Measurements from ENCODE around the gene PIGU. TPM values are rescaled to one million over a fixed set of nuclear protein-coding genes. Genes with fewer than 3 reads are reported as not detected.

The PIGU gene
- total and polyA plus RNA-seq, 11 donors, result 10.8 to 24.8 (median 16.1) TPM

GRCh38 chr20:34701405-34702085 is 24.7 kb upstream of the PIGU start:
- no peak overlapping the region for H3K4me3 ChIP-seq
- no peaks in the 10 kb centered on the region for H3K36me3 ChIP-seq
- intact Hi-C loops (cut with DNase I), result loop anchor here in 6 of 10 donors (10.0 kb wide), 6 partner anchors 117 to 397 kb away; partner anchors contain the start of genes AHCY (in 1 of the 6) and MAP1LC3A (in 1 of the 6)
- peaks cover 0 to 5% (median 0%) of the 10 kb centered on the region in 9 donors for H3K27me3 ChIP-seq
- no peak for DNase-seq
- H3K9me3 ChIP-seq, result no peaks in the 10 kb centered on the region
- H3K4me1 ChIP-seq, result peaks cover 0 to 26% (median 19%) of the 10 kb centered on the region in 12 donors
- no peak for ATAC-seq
- TF ChIP-seq POLR2A (IDR thresholded peaks at IDR 0.05) (no peak), CTCF (IDR thresholded peaks at IDR 0.05) (no peak)
- H3K27ac ChIP-seq, result no peak overlapping the region
- 77 to 84% (median 81%) methylated on average over 6 of the region's 6 CpGs for WGBS, 4 donors

- TF ChIP-seq POLR2A (IDR thresholded peaks at IDR 0.05) (no peak), CTCF (IDR thresholded peaks at IDR 0.05) (no peak)
- DNase-seq, result peak in 1 of 5 donors; percentile 66
- H3K4me1 ChIP-seq, result peaks cover 0 to 8% (median 0%) of the 10 kb centered on the region in 12 donors
- H3K27me3 ChIP-seq, result no peaks in the 10 kb centered on the region
- H3K27ac ChIP-seq, result peak overlapping the region in 2 of 12 donors; percentile 20 to 54
- no peak overlapping the region for H3K4me3 ChIP-seq
- no peaks in the 10 kb centered on the region for H3K36me3 ChIP-seq
- 14 to 30% (median 25%) methylated on average over 4 of the region's 4 CpGs for WGBS, 4 donors
- intact Hi-C loops (cut with DNase I), result no loop called here
- peak in 3 of 4 donors; percentile 60 to 87 (median 68) for ATAC-seq
- no peaks in the 10 kb centered on the region for H3K9me3 ChIP-seq
Observed at GRCh38 chr20:34693414-34693813, 16.5 kb upstream of the PIGU start.

- TF ChIP-seq POLR2A (IDR thresholded peaks at IDR 0.05) (no peak), CTCF (IDR thresholded peaks at IDR 0.05) (no peak)
- DNase-seq (no peak), ATAC-seq (no peak)
- no peaks in the 10 kb centered on the region for H3K36me3 ChIP-seq
- intact Hi-C loops (cut with DNase I), result no loop called here
- H3K27ac ChIP-seq, result no peak overlapping the region
- H3K4me1 ChIP-seq, result peaks cover 0 to 8% (median 0%) of the 10 kb centered on the region in 12 donors
- H3K4me3 ChIP-seq, result no peak overlapping the region
- H3K9me3 ChIP-seq, result no peaks in the 10 kb centered on the region
- H3K27me3 ChIP-seq, result no peaks in the 10 kb centered on the region
- WGBS, 4 donors, result 78 to 92% (median 86%) methylated on average over 3 of the region's 3 CpGs
Observed at GRCh38 chr20:34691838-34692237, 14.9 kb upstream of the PIGU start.

GRCh38 chr20:34689486-34689885 is 12.6 kb upstream of the PIGU start:
- DNase-seq, result no peak
- TF ChIP-seq CTCF (IDR thresholded peaks at IDR 0.05), result no peak
- no peak for TF ChIP-seq POLR2A (IDR thresholded peaks at IDR 0.05)
- ATAC-seq, result peak in 2 of 4 donors; percentile 46 to 48
- peaks cover 0 to 8% (median 0%) of the 10 kb centered on the region in 12 donors for H3K4me1 ChIP-seq
- no peak overlapping the region for H3K4me3 ChIP-seq
- H3K36me3 ChIP-seq, result no peaks in the 10 kb centered on the region
- no peaks in the 10 kb centered on the region for H3K27me3 ChIP-seq
- no peaks in the 10 kb centered on the region for H3K9me3 ChIP-seq
- intact Hi-C loops (cut with DNase I), result no loop called here
- peak overlapping the region in 2 of 12 donors; percentile 14 to 37 for H3K27ac ChIP-seq
- 58 to 81% (median 70%) methylated on average over 2 of the region's 2 CpGs for WGBS, 4 donors

Measured in heart left ventricle (tissue), 16 donors.